HG03442 (cell line): Measurements from ENCODE around the gene SUFU.
"Not testable (repeated sequence)": the region's sequence is repeated elsewhere in the genome, so short reads cannot be mapped to it uniquely, and the experiment has no call there.

Experiments
- ATAC-seq: cut with Tn5 transposase; IDR thresholded peaks from one replicate; pipeline ENCODE4 v1.9.1; 2021; ENCODE audit warnings: mild to moderate bottlenecking, moderate library complexity; ENCODE audit not compliant: unreplicated experiment

SUFU gene

DNA sequence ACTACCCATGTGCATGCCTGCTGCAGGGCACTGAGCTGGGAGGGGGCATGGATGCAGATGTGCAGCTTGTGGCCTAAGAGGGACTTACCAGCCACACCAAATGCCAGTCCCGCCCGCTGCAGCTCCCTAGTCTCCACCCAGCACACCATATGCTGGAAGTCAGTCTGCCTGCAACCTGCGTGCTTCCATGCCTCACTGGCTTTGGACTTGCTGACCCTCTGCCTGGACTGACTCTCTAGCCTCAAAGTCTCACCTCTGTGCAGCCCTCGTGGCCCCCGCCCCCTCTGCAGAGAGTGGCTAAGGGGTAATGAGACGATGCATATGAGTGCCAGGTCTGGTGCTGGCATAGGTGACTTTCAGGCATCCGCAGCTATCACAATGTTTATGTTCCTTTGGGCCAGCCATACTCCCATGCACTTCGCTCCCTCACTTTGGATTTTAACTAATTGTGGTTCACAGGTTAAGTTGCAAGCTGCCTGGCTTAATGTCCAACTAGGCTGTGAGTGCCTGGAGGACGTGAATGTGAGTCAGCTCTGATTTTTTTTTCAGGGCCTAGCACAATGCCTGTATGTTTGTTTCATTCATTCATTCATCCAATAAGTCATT lies 162.2 kb downstream of the SUFU start:
- no peak for ATAC-seq

DNA sequence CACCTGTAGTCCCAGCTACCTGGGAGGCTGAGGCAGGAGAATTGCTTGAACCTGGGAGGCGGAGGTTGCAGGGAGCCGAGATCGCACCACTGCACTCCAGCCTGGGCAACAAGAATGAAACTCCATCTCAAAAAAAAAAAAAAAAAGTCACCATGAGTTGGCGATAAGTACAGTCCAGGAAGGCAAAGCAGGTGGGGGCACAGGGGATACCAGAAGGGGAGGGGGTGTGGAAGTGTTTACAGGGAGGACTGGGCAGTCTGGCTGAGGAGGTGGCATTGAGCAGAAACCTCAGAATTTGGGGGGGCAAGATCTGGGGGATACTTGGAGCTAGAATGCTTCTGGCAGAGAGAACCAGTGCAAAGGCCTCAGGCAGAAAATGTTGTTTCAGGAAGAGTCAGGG lies 163.6 kb downstream of the SUFU start:
- not testable (repeated sequence) for ATAC-seq

DNA sequence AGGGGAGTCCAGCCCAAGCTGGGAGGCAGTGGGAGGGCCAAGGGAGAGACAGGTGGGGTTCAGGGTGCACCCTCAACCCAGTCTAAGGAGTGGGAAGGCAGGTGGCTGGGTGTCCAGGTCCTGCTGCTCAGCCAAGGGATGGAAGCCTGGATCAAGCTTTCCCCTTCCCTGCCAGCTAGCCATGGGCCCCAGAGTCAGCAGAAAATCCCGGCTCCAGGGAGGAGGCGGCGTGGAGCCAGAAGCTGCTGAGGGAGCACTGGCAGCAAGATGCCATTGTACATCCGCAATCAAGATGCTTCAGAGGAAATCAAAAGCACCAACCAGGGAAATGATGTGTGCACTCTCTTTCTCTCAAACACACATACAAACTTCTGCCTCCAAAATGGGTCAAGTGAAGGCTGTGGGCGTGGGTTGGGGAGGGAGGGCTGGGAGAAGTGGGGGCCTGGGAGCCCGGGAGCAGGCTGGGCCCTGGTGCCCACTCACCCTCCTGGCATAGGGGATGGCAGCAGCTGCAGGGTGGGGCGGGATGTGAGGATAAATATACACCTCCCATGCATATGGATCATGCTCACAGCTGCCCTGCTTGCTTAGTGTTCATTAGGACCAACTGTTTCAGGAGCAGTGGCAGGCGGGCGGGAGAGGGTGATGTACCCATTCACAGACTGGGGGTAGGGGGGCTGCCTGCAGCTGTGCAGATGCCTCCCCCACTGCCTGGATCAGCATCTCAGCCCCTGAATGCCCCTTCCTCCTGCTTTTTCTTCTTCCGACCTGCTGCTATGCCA lies 164.7 kb downstream of the SUFU start:
- ATAC-seq: no peak

DNA sequence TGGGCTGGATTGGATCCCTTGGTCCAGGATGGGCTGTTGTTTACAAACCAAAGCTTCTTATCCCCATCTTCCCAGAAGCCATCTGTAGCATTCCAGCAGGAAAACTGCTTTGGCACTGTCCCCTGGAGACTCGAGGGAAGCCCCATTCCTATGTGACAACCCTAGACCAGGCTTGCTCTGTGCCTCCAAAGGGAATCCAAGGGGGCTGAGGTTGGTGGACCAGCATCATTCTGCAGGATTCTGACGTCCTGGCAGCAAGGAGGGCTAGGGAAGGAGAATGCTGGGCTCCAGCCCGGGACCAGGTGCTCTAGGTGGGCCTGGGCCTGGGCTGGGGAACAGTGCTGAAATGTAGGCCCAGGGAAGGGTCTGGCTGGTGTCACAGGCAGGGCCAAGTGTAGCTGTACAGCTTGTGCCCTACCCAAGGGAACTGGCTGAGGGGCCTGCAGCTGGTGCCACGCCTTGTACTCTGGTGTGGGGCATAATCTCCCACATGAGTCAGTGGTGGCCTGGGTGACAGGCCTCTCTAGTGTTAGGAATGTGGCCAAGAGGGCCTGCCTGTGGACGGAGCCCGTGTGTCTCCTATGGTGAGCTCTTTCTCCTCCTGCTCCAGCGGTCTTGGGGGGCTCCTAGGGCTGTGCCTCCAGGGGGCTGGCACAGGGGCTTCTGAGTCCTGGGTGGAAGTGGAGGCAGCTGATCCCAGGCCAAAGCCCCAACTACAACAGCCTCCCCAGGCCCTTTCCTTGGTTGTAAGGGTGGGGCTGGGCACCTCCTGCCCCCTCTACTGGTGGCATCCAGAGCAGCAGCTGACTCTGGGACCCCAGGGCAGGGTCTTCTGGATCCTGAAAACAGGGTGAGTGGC lies 165.7 kb downstream of the SUFU start:
- no peak for ATAC-seq

DNA sequence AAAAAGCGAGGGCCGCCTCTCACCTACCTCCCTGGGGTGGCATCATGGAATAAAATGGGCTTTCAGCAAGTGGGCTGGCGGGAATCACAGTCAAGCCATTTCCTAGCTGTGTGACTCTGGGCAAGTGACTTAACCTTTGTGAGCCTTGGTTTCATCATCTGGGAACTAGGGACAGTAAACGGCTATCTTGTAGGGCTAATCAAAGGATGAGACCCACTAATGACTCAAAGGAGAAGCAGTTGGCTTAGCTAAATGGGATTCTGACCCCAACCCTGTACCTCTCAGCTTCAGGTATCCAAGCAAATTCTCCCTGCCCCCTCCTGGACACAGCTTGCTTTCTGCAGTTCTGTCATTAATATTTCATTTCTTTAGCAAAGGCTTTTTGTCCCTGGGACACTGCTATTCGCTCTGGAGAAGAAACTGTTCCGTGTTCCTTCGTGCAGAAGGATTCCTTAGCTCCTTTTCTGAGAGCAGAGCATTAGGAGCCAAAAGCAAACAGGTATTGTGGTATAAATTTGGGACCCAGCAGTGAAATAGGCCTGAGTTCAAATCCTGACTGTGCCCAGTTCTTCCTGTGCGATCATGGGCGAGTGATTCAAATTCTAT lies 166.4 kb downstream of the SUFU start:
- ATAC-seq: no peak

DNA sequence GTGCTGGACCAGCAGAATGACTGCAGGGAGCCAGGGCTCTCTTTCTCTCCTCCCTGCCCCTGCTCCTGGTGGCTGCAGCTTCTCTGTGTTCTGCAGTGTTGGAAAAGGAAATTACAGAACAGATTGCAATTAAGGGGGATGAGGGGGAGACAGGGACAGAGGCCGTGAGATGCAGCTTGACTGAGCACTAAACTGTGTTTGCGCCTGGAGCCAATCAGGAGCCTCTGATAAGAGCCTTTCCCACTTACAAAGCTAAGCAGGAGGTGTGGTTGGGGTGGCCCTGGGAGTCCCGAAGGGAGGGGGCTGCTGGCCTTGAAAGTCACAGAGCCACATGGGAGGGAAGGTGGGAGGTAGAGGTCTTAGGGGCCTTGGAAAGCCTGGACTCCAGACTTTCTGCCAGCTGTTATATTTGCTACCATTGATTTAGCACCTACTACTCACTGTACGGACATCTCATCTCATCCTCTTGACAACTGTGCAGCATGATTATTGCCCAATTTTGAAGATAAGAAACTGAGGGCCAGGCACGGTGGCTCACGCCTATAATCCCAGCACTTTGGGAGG lies 167.2 kb downstream of the SUFU start:
- ATAC-seq: no peak

DNA sequence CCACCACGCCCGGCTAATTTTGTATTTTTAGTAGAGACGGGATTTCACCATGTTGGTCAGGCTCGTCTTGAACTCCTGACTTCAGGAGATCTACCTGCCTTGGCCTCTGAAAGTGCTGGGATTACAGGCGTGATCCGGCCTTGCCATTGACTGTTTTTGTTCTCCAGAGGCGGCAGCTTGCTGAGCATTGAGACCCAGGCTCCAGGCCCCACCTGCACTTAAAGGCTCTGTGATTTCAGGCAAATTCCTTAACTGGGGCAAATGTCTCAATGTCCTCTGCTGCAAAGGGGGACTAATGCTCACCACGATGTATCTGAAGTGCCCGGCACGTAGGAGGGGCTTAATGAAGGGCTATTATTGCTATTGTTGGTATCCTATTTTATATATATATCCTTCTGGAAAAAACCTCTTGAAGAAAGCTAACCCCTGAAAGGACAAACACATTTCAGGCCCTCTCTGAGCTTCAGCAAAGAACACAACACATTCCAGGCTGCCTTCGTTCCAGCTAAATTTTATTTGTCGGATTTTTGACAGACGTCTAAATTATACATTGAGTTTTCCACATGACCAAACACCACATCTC lies 169.6 kb downstream of the SUFU start:
- ATAC-seq: no peak

DNA sequence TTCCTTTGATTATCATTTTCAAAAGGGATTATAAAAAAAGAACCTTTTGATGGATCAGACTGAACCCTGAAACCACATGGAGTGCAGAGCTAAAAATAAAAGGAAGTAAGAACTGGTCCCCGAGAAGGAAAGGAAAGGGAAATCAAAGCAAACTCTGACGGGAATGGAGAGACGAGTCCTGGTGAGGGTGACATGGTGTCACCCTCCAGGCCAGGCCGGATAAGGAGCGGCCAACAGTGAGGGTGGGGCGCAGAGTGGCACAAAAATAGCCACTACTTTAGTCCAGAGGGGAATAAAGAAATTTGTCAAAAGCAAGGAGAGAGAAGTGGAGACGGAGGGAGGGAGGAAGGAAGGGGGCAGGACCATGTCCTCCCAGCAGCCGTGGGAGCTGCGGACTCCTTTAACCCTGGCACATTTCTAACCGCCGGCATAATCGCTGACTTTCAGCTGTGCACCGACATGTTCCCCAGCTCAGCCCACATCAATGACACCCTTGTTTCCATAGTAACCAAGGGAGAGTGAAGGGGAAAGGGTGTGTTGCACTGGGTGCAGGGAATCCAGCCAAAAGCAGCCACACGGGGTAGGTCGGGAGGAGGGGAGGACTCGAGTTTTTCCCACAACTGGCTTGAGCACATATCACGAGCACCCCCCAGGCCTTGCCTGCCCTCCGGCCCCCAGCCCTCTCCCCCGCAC lies 170.2 kb downstream of the SUFU start:
- no peak for ATAC-seq

DNA sequence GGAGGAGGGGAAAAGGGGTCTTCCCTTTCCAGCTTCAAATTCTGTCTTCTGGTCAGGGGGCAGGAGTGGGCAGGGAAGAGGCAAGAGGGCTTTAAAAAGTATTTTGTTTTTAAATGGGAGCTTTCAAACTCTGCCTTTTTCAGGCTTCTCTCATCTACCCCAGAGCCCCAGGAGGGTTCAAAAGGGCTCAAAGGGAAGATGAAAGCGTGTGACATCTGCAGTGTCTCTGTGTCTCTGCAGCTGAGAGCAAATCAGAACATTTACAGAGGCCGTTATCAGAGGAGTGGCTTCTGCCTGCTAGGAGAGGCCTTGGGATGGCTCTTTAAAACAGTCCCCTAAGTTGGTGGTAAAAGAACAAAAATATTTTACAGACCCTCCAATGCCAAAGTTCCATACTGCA lies 170.8 kb downstream of the SUFU start:
- ATAC-seq: no peak

DNA sequence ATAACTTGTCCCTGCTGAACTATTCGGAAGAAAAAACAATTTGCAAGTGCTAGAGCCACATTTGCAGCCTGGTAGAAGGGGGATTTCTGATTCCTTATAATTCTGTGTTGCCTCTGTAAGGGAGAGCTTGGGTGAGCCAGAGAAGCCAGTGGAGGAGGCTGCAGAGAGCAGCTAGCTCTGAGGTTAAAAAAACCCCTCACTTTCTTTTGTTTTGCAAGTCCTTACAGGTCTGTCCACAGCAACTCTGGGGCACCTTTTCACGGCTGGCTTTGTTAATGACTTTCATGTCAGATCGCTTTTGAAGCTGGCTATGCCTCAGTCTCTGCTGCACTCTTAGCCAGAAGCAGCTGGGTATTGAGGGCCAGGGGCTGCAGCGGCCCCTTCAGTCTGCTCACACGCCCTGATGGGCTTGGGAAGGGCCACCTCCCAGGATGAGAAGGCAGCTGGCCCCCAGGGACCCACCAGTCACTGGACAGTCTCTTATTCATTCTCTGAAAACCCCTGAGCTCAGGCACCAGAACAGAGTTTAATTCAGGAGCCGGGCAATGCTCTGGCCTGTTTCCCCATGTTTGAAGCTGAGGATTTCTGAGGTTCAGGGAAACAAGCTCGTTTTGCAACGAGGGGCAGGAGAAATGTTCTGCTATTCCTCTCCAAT lies 171.4 kb downstream of the SUFU start:
- no peak for ATAC-seq

DNA sequence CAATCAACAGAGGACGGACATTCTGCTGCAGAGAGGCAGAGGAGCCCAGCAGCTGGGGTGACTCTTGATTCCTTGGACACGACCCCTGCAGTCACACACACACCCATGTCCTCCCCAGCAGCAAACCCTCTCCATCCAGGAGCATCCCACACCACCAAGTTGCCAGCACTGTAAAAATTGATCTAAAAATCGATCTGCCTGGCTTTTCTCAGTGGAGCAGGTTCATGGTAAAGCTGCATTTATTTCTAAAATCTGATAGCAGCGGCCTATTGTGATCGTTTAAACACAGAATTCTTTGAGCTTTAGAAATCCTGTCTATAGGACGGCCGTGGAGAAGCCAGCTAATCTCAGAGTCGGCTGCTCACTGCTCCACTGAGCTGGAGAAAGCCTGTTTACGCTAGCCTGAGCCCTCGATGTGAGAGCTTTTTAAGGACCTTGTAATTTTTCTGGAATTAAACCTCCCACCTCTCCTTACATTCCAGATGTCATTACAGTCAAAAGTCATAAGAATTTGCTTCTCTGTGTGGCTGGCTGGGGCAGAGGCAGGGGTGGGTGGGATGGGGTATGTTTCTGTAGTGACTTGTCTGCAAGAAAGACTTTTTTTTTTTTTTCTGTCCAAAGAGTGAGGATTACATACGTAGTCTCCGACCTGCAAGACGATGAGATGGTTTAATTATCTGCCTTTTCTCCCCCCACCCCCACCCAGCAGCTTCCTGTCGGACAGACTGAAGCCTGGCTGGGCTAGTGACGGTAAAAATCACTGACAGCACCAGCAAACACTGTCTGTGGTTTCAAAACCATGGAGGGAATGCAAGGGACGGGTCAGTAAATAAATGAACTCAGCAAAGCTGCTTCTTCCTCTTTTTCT lies 172.1 kb downstream of the SUFU start:
- no peak for ATAC-seq

DNA sequence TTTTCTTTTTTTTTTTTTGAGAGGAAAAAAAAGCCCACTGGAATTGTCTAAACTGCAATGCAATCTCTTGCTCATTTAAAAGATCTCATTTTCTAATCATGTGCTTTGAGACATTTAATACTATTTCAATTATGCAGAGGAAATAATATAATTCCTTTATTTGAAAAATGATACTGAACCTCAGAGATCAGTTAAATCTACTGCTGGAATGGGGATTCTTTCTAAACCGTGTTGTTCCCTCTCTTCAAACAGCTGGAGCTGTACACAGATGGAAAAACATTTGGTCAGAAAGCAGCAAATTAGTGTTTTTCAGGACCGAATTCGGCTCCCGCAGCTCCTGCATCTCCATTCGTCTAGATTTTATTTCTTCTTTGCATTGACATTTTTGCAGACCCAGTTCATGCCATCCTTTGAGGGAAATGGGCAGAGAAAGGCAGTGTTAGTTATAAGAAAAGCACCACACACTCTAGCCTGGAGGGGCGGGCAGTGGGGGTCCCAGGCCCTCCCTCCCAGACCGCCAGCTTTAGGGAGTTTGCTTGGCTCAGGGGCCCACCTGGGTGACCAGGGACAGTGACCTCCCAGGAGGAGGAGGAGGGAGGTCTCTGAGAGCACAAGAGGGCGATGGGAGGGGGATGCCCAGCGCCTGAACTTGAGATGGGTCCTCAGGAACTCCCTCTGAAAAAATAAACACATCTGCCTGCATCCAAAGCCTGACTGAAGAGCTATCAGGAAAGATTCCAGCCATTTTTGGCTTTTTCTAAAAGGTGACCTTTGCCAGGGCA lies 173.0 kb downstream of the SUFU start:
- no peak for ATAC-seq

DNA sequence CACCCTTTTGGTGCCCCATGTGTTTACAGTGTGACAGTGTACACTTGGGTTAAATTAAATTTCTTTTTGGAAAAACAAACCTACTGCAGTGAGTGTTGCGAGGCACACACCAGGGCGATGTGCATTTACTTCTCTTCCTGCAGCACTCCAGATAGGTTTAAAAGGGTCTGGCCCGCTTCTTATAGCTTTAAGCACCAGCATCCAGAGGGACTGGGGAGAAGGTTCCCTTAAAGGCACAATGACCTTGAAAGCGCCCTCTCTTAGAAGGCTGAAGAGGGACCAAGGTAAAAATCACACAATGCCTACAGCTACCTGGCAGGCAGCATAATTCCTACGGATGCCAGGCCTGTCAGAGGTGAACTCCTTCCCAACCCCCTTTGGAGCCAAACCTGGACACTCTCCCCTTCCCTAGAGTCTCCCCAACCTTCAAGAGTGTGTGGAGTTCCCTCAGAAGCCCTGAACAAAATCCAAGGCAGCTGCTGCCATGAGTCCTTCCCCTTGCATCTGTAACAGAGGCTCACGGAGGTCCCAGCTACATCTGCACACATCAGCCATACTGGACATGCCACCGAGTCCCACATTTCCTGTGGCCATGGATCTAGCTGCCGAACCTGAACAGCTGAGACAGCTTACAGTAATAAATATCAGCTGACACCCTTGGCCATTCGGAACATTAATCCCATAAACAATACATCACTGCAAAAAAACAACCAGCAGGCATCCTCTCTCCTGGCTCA lies 173.7 kb downstream of the SUFU start:
- ATAC-seq: no peak

DNA sequence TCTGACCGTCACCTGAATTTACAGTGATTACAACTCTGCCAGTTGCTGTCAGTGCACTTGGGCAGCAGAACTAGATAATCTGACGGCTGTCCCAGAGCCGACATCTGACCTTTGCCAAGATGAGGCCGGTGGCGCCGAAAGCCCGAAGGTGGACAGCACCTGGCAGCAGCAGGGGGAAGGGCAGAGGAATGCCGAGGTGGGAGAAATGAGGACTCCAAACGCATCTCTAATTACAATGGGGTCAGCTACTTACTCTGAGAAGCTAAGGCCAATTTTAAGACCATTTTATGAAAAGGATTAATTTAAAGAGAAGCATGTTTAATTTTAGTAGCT lies 174.3 kb downstream of the SUFU start:
- no peak for ATAC-seq

DNA sequence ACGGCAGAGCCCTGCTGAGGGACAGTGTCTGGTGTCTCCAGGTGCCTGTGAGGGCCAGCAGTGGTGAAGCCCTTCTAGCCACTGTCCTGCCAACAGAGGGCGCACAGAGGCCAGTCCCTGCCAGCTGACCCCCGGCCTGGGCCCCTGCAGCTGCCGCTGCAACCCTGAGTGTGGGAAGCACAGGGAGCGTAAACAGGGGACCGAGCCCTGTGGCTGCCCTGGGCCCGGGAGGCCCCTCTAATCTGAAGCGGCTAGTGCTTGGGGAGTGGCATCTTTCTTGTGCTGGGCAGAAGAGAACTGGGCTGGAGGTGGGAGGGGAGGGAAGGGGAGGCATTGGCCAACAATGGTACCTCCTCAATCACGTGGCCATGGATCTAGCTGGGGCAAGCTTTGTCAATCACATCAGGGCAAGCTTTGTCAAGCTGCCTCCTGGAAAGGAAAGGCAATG lies 175.1 kb downstream of the SUFU start:
- no peak for ATAC-seq

DNA sequence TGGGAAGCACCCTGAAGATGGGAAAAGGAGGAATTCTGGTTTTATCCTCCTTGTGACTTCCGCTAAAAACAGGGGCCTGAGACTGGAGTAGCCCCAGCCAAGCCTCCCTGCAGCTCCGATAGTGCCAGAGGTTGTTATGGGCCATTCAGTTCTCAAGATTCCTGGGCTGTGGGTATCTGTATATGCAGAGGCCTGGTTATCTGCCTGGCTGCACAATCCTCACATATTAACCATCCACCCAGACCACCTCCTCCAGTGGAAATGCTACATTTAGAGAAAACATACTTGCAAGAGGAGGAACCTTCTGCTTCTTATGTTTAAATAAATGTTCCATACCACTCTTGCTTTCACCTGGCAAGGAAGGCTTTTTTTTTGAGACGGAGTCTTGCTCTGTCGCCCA lies 175.8 kb downstream of the SUFU start:
- no peak for ATAC-seq

DNA sequence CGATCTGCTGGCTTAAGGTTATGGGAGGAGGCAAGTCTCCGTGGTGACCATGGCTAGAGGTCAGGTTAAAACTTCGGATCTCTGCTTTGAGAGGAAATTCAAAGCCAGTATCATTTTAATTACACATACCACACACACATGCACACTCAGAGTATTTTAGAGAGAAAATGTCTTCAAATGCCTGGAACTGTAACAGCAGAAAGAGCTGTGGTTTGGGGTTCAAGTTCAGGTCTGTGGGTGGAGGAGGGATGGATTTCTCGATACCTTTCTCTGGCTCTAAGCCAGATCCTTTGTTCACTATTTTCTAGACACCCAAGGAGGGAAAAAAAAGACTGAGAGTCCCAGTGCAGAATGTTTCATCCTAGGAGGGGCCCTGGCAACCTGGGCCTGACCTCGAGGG lies 177.9 kb downstream of the SUFU start:
- no peak for ATAC-seq
